CD4-positive, alpha-beta T cell treated with Interleukin-1 beta for 1 hour (primary cell): ENCODE results near the gene FBXL15.

Experiments used
- DNase-seq, 2 donors: peaks; one replicate each; pipeline ENCODE4 v3.0.0-alpha.2; 2020 to 2022

The FBXL15 gene

DNA sequence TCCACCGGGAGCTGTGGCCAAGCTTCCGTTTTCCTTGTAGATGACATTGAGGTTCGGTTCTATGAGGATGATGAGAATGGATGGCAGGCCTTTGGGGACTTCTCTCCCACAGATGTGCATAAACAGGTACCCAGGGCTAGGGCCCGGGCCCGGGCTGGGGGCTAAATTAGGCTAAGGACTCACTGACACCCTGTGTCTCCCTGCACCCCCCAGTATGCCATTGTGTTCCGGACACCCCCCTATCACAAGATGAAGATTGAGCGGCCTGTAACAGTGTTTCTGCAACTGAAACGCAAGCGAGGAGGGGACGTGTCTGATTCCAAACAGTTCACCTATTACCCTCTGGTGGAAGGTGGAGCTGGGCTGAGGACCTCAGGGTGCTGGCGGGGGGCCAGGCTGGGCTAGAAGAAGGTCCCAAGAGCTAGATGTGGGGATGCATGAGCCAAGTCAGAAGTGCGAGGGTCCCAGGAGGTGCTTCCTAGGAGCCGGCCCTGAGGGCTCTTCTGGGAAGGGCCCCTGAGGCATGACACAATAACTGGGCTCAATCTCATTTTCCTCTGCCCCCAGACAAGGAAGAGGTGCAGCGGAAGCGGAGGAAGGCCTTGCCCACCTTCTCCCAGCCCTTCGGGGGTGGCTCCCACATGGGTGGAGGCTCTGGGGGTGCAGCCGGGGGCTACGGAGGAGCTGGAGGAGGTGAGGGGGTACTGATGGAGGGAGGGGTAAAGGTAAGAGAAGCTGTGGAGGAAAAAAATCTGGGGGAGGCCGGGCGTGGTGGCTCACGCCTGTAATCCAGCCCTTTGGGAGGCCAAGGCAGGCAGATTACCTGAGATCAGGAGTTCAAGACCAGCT, 22.2 kb upstream of the FBXL15 start:
- peak in 1 of 2 donors; percentile 11 for DNase-seq

DNA sequence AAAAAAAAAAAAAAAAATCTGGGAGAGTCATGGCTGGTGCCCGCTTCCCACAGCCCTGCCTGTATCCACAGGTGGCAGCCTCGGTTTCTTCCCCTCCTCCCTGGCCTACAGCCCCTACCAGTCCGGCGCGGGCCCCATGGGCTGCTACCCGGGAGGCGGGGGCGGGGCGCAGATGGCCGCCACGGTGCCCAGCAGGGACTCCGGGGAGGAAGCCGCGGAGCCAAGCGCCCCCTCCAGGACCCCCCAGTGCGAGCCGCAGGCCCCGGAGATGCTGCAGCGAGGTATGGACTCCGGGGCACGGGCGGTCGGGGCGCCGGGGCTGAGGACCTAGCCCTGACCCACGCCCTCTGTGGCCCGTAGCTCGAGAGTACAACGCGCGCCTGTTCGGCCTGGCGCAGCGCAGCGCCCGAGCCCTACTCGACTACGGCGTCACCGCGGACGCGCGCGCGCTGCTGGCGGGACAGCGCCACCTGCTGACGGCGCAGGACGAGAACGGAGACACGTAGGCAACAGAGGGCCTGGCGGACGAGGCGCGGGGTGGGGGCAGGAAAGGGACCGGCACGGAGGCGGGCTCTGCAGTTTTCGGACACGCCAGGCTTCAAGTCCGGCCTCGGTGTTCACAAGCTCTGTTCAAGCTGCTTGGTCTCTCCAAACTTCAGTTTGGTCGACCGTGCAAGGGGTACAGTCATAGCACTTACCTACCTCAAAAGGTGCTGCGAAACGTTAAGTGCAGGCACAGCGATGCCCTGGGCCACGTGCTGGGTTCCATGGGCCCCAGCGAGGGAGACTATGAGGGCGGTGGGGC, 21.2 kb upstream of the FBXL15 start:
- DNase-seq = peak; percentile 89 to 91

DNA sequence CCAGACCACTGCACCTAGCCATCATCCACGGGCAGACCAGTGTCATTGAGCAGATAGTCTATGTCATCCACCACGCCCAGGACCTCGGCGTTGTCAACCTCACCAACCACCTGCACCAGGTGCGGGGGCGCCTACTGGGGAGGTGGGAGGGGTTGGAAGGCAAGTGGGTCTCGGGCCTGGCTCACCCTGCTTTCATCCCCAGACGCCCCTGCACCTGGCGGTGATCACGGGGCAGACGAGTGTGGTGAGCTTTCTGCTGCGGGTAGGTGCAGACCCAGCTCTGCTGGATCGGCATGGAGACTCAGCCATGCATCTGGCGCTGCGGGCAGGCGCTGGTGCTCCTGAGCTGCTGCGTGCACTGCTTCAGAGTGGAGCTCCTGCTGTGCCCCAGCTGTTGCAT, 20.6 kb upstream of the FBXL15 start:
- DNase-seq = peak in 1 of 2 donors; percentile 12

DNA sequence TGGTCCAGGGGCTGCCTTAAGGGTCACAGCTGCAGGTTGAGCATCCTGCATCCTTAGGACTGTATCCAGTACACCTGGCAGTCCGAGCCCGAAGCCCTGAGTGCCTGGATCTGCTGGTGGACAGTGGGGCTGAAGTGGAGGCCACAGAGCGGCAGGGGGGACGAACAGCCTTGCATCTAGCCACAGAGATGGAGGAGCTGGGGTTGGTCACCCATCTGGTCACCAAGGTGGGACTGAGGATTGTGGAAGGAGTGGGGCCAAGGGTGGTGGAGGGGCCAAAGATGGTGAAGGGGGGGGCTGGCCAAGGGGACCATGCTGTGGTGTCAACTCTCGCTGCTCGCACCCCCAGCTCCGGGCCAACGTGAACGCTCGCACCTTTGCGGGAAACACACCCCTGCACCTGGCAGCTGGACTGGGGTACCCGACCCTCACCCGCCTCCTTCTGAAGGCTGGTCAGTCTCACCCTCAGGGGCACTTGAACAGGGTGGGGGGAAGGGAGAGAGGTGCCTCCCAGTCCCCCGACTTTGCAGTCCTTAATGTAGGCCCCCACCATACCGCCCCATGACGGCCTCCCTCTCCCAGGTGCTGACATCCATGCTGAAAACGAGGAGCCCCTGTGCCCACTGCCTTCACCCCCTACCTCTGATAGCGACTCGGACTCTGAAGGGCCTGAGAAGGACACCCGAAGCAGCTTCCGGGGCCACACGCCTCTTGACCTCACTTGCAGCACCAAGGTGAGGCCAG, 19.9 kb upstream of the FBXL15 start:
- DNase-seq = no peak

DNA sequence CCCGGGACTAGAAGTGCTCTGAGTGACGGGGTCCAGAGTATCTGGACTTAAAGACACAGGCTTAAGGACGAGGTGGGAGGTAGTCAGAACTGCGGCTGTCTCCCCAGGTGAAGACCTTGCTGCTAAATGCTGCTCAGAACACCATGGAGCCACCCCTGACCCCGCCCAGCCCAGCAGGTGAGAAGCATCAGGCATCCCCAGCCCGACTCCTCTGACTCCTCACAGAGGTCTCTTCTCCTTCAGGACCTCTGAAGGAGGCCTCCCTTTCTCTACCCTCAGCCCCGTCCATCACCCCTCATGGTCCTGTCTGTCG, 19.3 kb upstream of the FBXL15 start:
- DNase-seq = no peak

DNA sequence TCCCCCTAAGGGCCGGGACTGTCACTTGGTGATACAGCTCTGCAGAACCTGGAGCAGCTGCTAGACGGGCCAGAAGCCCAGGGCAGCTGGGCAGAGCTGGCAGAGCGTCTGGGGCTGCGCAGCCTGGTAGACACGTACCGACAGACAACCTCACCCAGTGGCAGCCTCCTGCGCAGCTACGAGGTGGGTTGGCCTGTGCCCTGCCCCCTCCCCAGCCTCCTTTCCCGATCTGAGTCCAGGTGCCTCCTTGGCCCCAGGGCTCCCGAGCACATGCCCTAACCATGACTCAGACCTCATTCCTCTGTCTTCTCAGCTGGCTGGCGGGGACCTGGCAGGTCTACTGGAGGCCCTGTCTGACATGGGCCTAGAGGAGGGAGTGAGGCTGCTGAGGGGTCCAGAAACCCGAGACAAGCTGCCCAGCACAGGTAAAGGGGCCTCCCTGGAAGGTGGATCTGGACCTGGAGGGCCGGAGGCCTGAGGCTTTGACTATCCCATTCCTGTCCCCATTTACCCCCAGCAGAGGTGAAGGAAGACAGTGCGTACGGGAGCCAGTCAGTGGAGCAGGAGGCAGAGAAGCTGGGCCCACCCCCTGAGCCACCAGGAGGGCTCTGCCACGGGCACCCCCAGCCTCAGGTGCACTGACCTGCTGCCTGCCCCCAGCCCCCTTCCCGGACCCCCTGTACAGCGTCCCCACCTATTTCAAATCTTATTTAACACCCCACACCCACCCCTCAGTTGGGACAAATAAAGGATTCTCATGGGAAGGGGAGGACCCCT, 18.7 kb upstream of the FBXL15 start:
- DNase-seq = peak in 1 of 2 donors; percentile 12

DNA sequence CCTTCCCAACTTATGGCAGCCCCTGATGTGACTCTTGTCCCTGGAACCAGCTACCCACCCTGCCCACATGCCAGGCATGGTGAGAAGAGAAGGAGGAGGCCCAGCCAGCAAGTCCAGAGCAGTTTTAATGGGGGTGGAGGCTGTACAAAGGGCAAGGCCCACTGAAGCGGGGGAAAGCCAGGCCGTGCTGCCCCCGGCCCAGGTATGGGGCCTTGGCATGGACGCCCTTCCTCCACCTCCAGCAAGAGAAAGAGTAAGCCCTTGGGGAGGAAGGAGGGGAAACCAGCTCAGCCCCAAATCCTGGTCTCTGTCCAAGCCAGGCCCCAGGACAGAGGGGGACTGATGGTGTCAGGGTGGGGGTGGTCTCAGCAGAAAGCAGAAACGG, 18.1 kb upstream of the FBXL15 start:
- peak in 1 of 2 donors; percentile 8 for DNase-seq

DNA sequence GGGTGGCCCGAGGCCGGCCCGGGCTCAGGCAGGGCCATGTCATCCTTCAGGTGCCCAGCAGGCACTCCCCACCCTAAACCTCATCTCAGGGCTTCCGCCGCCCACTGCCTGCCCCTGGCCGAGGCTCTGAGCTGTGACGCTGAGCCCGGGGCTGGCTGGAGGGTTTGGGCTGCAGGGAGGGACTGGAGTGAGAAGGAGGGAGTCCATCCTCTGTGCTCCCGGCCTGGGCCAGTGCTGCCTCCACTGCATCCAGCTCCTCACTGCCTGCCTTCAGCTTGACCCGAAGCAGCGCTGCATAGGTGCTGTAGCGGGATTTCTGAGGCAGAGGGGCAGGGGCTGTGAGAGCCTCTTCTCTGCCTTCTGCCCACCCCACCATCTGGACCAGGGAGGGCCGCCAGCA, 17.5 kb upstream of the FBXL15 start:
- peak in 1 of 2 donors; percentile 13 for DNase-seq

DNA sequence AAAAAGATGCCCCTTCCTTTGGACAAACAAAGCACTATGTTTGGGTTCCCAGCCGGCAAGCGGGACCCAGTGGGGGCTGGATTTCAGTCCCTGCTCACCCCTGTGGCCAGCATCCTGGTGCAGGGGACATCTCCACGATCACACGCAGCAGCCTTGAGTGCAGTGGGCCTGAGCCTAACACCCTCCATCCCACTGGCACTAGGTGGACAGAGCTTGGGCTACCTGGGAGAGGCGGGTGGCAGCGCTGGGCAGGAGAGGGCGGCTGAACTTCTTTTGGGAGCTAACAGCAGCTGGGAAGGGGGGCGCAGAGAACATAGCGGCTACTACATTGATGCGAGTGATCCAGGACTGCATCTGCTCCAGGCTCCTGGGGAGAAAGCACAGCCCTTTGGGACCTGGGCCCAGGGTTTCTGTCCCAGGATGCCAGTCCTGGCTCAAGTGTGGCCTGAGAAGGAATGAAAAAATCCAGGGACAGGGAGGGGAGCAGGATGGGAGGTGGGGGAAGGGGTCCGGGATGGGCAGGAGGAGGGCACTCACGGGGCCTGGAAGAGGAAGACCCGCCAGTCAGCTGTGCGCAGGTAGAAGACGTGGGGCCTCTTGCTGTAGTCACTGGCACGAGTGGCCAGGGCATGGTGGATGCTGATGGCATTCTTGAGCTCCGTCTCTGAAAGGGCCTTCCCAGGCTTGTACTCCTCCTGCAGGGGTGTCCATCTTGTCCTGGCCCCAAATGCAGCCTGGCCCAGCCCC, 16.1 kb upstream of the FBXL15 start:
- DNase-seq = peak; percentile 26 to 40

DNA sequence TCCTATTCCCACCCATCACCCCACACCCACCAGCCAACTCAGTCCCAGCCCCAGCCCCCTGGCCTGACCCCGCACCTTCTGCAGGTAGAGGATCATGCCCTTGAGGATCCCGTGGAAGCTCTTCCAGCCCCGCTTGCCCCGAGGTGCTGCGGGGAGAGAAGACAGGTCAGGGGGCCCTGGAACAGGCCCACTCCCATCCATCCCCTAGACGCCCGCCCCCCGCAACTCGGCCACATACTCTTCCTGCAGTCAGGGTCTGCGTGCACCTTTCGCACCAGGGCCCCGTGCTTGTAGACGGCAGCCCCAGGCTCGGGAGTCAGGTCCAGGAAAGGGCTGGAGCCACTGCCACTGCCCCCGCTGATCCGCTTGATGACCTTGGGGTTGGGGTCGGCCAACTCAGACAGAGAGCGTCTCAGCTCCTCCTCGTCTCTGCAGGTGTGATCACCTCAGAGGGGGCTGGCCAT, 15.5 kb upstream of the FBXL15 start:
- DNase-seq = peak in 1 of 2 donors; percentile 36

DNA sequence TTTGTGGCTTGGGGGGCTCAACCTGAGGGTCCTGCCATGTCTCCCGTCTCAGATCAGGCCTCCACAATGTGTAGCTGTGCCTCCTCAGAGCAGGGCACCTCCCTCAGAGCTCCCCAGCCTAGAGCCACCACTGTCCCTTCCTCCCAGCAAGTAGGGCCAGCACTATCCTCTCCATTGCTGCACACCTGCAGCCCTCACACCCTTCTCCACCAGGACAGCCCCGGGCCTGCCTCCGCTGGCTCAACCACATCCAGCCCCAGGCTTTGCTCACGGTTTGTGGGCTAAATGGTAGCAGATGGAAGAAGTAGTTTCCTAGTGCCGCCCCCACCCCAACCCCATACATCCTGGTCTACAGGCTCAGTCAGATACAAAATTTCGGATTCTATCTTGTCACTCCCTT, 15.0 kb upstream of the FBXL15 start:
- DNase-seq = peak in 1 of 2 donors; percentile 39

DNA sequence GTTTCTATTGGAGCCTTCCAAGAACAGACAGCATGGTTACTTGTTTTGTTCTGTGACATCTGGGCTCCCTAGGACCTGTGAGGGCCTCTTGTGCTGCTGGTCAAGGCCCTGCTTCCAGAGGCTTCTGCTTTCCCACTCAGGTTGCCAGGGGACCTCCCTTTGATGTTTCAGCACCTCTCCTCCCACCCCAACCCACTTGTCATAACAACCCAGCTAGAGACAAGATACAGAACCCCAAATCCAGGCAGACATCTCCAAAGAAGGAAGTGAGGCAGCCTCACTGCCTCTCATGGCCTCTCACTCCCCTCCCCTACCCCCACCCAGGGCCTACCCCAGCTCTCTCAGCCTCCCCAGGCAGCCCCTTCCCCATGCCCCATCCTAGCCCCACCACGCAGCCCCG, 13.8 kb upstream of the FBXL15 start:
- DNase-seq = peak in 1 of 2 donors; percentile 25

DNA sequence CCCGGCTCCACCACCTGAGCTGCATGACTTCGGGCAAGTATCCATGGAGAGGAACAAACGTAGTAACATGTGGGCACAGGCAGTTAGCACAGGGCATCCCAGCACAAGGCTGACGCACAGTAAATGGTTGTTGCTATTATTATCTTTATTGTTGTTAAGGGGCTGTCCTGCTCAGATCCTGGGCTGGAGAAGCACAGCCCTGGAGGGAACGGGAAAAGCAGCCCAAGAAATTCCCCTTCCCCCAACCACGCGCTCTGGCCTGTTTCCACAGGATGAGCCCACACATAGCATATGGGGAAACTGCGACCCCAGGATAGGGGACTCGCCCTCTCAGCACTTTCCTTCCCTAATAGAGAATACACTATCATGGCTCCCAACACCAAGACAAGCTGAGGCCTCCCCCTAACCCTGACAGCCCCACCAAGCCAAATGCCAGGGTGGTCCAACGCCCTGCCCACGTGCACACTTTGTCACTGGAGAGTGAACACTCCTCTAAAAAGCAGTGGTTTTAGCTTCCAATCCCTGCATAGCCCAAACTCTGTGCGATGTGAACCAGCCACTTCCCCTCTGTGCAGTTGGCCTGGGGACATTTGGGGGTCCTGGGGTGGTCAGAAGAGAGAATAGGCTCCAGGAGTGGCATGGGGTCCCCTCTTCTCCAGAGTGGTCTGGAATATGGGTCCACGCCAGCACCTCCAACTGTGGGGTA, 13.1 kb upstream of the FBXL15 start:
- DNase-seq = peak in 1 of 2 donors; percentile 11

DNA sequence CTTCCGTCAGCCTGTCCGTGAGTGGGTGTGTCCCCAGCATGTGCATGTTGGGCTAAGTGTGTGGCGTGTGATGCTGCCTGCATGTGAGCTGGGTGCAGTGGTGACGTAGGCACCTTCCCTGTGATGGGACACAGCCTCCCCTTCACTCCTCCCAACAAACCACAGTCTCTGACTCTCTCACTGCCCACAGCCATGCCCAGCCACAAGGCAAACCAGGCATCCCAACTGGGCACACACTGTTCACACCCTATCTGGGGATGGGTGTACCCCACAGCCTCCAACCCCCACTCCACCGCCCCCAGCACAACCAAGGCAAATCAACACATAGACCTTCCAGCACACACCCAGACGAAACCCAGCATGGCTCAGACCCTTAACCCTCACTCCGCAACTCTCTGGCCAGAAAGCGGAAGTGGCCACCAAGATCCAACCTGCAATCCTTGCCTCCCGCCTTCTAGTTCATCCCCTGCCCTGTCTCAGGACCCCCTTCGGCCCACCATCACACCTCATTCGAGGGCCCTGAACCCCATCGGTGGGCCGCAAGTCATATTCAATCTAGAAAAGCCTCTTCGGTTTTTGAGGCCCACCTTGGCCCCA, 12.4 kb upstream of the FBXL15 start:
- peak in 1 of 2 donors; percentile 15 for DNase-seq

DNA sequence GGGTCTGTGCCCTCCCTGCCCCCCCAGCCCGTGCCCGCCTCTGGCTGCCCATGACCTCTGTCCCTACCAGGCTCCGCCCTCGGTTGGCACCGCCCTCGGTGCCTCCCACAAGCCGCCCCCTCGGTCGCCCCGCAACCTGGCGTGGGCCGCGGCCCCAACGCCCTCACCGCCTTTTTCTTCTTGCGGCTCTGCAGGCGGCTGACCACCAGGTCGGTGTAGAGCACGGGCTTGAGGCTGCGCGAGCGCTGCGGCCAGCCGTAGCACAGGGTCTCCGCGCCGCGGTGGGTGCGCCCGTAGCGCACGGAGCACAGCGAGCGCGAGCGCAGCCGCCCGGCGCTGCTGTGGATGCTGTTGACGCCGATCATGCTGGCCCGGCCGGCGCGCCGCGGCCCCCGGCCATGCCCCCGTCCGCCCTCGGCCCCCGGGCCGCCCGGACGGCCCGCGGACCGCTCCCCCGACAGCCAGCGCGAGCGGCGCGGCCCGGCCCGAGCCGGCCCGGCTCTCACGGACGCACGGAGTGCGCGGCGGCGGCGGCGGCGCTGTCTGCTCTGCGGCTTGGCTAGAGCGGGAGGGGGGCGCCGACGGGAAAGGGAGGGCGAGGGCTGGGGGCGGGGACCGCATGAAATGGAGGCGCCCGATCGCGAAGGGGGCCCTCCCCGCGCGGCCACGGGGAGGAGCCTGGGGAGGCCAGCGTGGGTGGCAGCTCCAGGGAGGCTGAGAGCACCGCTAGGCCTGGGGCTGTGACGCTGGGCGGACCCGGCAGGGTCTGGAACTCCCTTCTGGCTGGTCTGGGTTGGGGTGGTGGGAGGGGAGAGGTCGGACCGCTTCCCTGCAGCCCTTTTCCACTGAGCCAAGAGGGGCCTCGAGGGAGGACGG, 11.7 kb upstream of the FBXL15 start:
- peak; percentile 72 to 77 for DNase-seq

DNA sequence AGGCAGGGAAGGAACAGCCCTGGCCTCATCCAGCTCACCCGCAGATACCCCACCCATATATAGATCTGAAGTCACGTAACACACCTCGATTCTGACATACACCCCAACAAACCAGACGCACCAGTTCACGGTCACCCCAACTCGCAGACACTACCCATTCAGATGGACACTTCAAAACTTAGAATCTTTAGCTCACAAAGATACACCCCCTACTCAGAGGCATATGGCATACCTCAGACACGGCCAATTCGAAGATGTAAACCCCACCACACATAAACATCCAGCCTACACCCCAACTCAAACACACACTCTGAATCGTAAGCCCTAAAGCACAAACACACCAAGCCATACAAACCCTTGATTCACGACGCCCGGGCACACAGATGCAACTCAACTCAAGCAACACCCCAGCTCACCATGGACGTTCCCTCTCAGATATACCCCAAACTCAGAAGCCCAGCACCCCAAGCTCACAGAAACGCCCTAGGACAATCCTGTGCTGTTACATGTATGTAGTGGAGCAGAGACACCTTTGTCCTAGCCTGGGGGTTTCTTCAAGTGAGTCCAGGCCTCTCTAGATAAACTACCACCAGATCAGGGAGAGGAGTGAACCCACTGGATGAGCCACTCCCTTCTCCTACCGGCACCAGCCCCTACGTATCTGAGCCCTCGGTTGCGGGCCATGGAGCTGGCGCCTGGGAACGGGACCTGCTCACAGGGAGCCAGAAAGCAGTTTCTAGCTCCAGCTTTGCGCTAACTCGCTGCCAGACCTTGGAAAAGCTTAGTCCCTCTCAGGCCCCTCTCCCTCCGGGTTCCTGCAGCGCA, 10.8 kb upstream of the FBXL15 start:
- DNase-seq = no peak

DNA sequence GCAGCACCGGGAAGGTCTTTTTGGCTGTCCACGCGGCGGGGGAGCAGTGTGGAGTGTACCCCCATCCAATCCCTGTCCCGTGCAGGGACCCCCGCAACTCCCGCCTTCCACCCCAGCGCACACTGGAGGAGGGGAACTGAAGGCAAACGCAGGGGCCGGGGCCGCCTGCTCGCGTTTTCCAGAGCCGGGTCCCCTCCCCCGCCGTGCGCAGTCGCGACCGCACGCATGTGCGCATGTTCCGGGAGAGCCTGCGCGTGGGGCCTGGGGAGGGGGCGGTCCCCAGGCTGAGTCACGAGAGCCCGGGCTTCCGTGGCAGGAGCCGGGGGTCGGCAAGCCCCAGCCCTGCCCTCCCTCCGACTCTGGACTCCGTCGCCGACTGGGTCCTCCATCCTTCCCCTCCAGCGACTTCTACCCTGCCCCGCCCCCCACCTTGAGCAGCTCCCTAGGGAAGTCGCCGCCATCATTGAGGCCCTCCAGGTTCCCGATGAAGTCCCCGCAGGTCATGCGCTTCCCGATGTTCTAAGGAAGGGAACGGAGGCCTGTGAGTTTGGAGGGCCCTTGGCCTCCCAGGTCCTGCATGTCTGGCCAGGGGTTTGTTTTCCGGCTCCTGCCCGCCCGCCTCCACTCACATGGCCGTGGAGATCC, 10.1 kb upstream of the FBXL15 start:
- DNase-seq = peak; percentile 50 to 57
